ENCODE results near the gene CHCHD6. TPM values are rescaled to one million over a fixed set of nuclear protein-coding genes. Genes with fewer than 3 reads are reported as not detected.

CHCHD6 gene
- total RNA-seq, 2 donors from 2014 or later: 8.7 to 9.9 TPM

GRCh38 chr3:126952983-126953660 is 249.1 kb downstream of the CHCHD6 start:
- H3K27ac Mint-ChIP-seq: no peak overlapping the region
- ATAC-seq (replicated peaks): no peak
- H3K4me3 Mint-ChIP-seq: no peak overlapping the region
- H3K27me3 Mint-ChIP-seq: no peaks in the 10 kb centered on the region
- H3K4me1 Mint-ChIP-seq: no peaks in the 10 kb centered on the region
- no peaks in the 10 kb centered on the region for H3K36me3 Mint-ChIP-seq (ENCODE audit: low read depth)
- H3K9me3 Mint-ChIP-seq: no peaks in the 10 kb centered on the region

GRCh38 chr3:126954141-126954842 is 250.3 kb downstream of the CHCHD6 start:
- Mint-ChIP-seq H3K9me3 (no peaks in the 10 kb centered on the region), H3K27ac (no peak overlapping the region), H3K27me3 (no peaks in the 10 kb centered on the region), H3K4me3 (no peak overlapping the region), H3K36me3 (ENCODE audit: low read depth) (no peaks in the 10 kb centered on the region), H3K4me1 (no peaks in the 10 kb centered on the region)
- peak; percentile 95 for ATAC-seq (replicated peaks)

- no peaks in the 10 kb centered on the region for H3K27me3 Mint-ChIP-seq
- no peak for ATAC-seq (replicated peaks)
- H3K36me3 Mint-ChIP-seq (ENCODE audit: low read depth): no peaks in the 10 kb centered on the region
- no peaks in the 10 kb centered on the region for H3K9me3 Mint-ChIP-seq
- H3K27ac Mint-ChIP-seq: no peak overlapping the region
- H3K4me3 Mint-ChIP-seq: no peak overlapping the region
- no peaks in the 10 kb centered on the region for H3K4me1 Mint-ChIP-seq
Measured at GRCh38 chr3:126955004-126955790, 251.2 kb downstream of the CHCHD6 start.

- Mint-ChIP-seq H3K4me3 (no peak overlapping the region), H3K9me3 (no peaks in the 10 kb centered on the region), H3K27me3 (no peaks in the 10 kb centered on the region), H3K4me1 (no peaks in the 10 kb centered on the region), H3K27ac (no peak overlapping the region), H3K36me3 (ENCODE audit: low read depth) (no peaks in the 10 kb centered on the region)
- no peak for ATAC-seq (replicated peaks)
Measured at GRCh38 chr3:126956361-126956760, 252.3 kb downstream of the CHCHD6 start.

GRCh38 chr3:126956866-126957650 is 253.0 kb downstream of the CHCHD6 start:
- no peaks in the 10 kb centered on the region for H3K9me3 Mint-ChIP-seq
- H3K36me3 Mint-ChIP-seq (ENCODE audit: low read depth): no peaks in the 10 kb centered on the region
- ATAC-seq (replicated peaks): no peak
- H3K4me3 Mint-ChIP-seq: no peak overlapping the region
- H3K27ac Mint-ChIP-seq: no peak overlapping the region
- no peaks in the 10 kb centered on the region for H3K4me1 Mint-ChIP-seq
- no peaks in the 10 kb centered on the region for H3K27me3 Mint-ChIP-seq

- Mint-ChIP-seq H3K9me3 (no peaks in the 10 kb centered on the region), H3K4me1 (no peaks in the 10 kb centered on the region), H3K36me3 (ENCODE audit: low read depth) (no peaks in the 10 kb centered on the region), H3K27me3 (no peaks in the 10 kb centered on the region), H3K27ac (no peak overlapping the region), H3K4me3 (no peak overlapping the region)
- ATAC-seq (replicated peaks): no peak
Measured at GRCh38 chr3:126957776-126958637, 254.0 kb downstream of the CHCHD6 start.

GRCh38 chr3:126958638-126959085 is 254.6 kb downstream of the CHCHD6 start:
- no peaks in the 10 kb centered on the region for H3K27me3 Mint-ChIP-seq
- H3K36me3 Mint-ChIP-seq (ENCODE audit: low read depth): no peaks in the 10 kb centered on the region
- no peak overlapping the region for H3K4me3 Mint-ChIP-seq
- peak overlapping the region; percentile 28 for H3K27ac Mint-ChIP-seq
- H3K9me3 Mint-ChIP-seq: no peaks in the 10 kb centered on the region
- ATAC-seq (replicated peaks): no peak
- H3K4me1 Mint-ChIP-seq: no peaks in the 10 kb centered on the region

GRCh38 chr3:126959136-126959920 is 255.3 kb downstream of the CHCHD6 start:
- H3K4me3 Mint-ChIP-seq: no peak overlapping the region
- no peaks in the 10 kb centered on the region for H3K36me3 Mint-ChIP-seq (ENCODE audit: low read depth)
- no peaks in the 10 kb centered on the region for H3K4me1 Mint-ChIP-seq
- H3K27me3 Mint-ChIP-seq: no peaks in the 10 kb centered on the region
- no peak for ATAC-seq (replicated peaks)
- peak overlapping the region; percentile 28 for H3K27ac Mint-ChIP-seq
- H3K9me3 Mint-ChIP-seq: no peaks in the 10 kb centered on the region

GRCh38 chr3:126959921-126960603 is 256.0 kb downstream of the CHCHD6 start:
- no peak for ATAC-seq (replicated peaks)
- no peaks in the 10 kb centered on the region for H3K27me3 Mint-ChIP-seq
- no peaks in the 10 kb centered on the region for H3K36me3 Mint-ChIP-seq (ENCODE audit: low read depth)
- H3K9me3 Mint-ChIP-seq: no peaks in the 10 kb centered on the region
- H3K4me3 Mint-ChIP-seq: no peak overlapping the region
- no peak overlapping the region for H3K27ac Mint-ChIP-seq
- no peaks in the 10 kb centered on the region for H3K4me1 Mint-ChIP-seq

- H3K27ac Mint-ChIP-seq: no peak overlapping the region
- no peaks in the 10 kb centered on the region for H3K9me3 Mint-ChIP-seq
Measured at GRCh38 chr3:126960604-126960995, 256.6 kb downstream of the CHCHD6 start.

GRCh38 chr3:126961191-126961790 is 257.3 kb downstream of the CHCHD6 start:
- H3K36me3 Mint-ChIP-seq (ENCODE audit: low read depth): no peaks in the 10 kb centered on the region
- no peak for ATAC-seq (replicated peaks)
- no peaks in the 10 kb centered on the region for H3K4me1 Mint-ChIP-seq
- no peak overlapping the region for H3K27ac Mint-ChIP-seq
- no peaks in the 10 kb centered on the region for H3K27me3 Mint-ChIP-seq
- H3K9me3 Mint-ChIP-seq: no peaks in the 10 kb centered on the region
- no peak overlapping the region for H3K4me3 Mint-ChIP-seq

More at GRCh38 chr3:126960604-126960995, 256.6 kb downstream of the CHCHD6 start:
- Mint-ChIP-seq H3K4me3 (no peak overlapping the region), H3K27me3 (no peaks in the 10 kb centered on the region), H3K4me1 (no peaks in the 10 kb centered on the region), H3K36me3 (ENCODE audit: low read depth) (no peaks in the 10 kb centered on the region)
- no peak for ATAC-seq (replicated peaks)

GRCh38 chr3:126961791-126962461 is 257.9 kb downstream of the CHCHD6 start:
- H3K27ac Mint-ChIP-seq: no peak overlapping the region
- H3K27me3 Mint-ChIP-seq: no peaks in the 10 kb centered on the region
- H3K4me3 Mint-ChIP-seq: no peak overlapping the region
- H3K4me1 Mint-ChIP-seq: no peaks in the 10 kb centered on the region
- no peaks in the 10 kb centered on the region for H3K9me3 Mint-ChIP-seq
- H3K36me3 Mint-ChIP-seq (ENCODE audit: low read depth): no peaks in the 10 kb centered on the region
- no peak for ATAC-seq (replicated peaks)

Data from activated T-helper 17 cell treated with anti-CD3 and anti-CD28 coated beads, Interleukin-2, amount 50 U/mL, for 72 hours (primary cell).